ENCODE measurements around the gene ZNF444.

Gene ZNF444

DNA sequence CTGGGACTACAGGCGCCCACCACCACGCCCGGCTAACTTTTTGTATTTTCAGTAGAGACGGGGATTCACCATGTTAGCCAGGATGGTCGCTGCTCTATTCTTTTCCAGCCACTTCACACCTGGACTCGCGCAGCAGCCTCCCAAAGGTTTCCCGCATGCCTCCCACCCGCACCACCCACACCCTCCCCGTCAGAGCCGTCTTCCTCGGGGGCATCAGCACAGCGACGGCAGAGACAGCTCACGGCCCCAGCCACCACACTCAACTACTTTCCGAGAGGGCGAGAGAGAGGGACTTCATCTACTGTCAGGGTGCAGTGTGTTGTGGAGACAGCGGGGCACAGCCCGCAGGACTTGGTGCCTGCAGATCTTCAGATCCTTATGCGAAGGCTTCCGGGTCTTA, 25.6 kb upstream of the ZNF444 start:
- Histone ChIP-seq H3K9me3 (ENCODE audit: control insufficient read depth, low read length) (no peaks in the 10 kb centered on the region), H3K36me3 (ENCODE audit: control insufficient read depth, insufficient read depth, low read length) (no peaks in the 10 kb centered on the region), H3K4me1 (ENCODE audit: control insufficient read depth, insufficient read depth, low read length, poor library complexity, severe bottlenecking) (peaks cover 17% of the 10 kb centered on the region), H3K27ac (ENCODE audit: insufficient read depth, low read length, poor library complexity, severe bottlenecking) (no peak overlapping the region), H3K27me3 (replicated peaks; ENCODE audit: control insufficient read depth, insufficient read depth, low read length, poor library complexity, severe bottlenecking) (no peaks in the 10 kb centered on the region), H3K4me3 (ENCODE audit: insufficient read depth, low read depth, low read length, poor library complexity, severe bottlenecking) (no peak overlapping the region)
- DNase-seq, result no peak

DNA sequence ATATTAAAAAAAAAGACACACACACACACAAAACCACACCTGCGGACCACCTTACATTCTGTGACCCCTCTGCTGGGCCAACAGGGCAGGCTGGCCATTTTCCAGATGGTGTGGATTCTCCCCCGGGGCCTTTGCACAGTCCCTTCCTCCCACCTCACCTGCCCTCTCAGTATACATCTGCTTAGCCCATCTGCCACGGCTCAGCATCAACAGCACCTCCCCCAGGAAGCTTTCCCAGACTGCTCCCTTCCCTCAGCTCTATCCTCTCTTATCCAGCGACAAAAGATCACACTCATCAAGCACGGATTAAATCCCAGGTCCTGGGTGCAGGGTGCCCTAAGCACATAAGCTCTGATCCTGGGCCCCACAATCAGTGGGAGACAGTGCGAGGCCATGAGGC, 24.5 kb upstream of the ZNF444 start:
- H3K9me3 ChIP-seq (ENCODE audit: control insufficient read depth, low read length), result no peaks in the 10 kb centered on the region
- no peak overlapping the region for H3K27ac ChIP-seq (ENCODE audit: insufficient read depth, low read length, poor library complexity, severe bottlenecking)
- peaks cover 20% of the 10 kb centered on the region for H3K4me1 ChIP-seq (ENCODE audit: control insufficient read depth, insufficient read depth, low read length, poor library complexity, severe bottlenecking)

DNA sequence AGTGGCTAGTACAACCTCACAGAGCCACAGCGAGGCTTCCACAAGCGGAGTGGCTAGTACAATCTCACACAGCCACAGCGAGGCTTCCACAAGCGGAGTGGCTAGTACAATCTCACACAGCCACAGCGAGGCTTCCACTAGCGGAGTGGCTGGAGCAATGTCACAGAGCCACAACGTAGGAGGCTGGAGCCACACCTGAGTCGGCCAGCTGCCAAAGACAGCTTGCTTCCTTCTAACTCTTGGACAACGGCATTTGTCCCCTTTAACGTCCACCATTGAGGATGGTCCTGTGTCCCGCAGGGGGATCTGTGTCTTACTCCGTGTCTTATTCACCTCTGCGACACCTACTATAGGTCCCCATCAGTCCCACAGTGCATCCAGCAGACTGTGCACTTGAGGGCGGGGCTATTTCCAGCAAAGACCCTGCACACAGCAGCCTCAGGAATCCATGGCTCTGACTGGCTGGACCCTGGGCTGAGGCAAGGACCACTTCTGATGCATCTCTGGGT, 23.7 kb upstream of the ZNF444 start:
- DNase-seq, result no peak
- no peaks in the 10 kb centered on the region for H3K36me3 ChIP-seq (ENCODE audit: control insufficient read depth, insufficient read depth, low read length)
- H3K27me3 ChIP-seq (replicated peaks; ENCODE audit: control insufficient read depth, insufficient read depth, low read length, poor library complexity, severe bottlenecking), result no peaks in the 10 kb centered on the region
- H3K27ac ChIP-seq (ENCODE audit: insufficient read depth, low read length, poor library complexity, severe bottlenecking), result no peak overlapping the region
- H3K4me3 ChIP-seq (ENCODE audit: insufficient read depth, low read depth, low read length, poor library complexity, severe bottlenecking), result no peak overlapping the region
- H3K9me3 ChIP-seq (ENCODE audit: control insufficient read depth, low read length), result no peaks in the 10 kb centered on the region
- H3K4me1 ChIP-seq (ENCODE audit: control insufficient read depth, insufficient read depth, low read length, poor library complexity, severe bottlenecking), result peaks cover 23% of the 10 kb centered on the region

More for the DNA sequence above, 24.5 kb upstream of the ZNF444 start:
- DNase-seq, result no peak
- Histone ChIP-seq H3K36me3 (ENCODE audit: control insufficient read depth, insufficient read depth, low read length) (no peaks in the 10 kb centered on the region), H3K4me3 (ENCODE audit: insufficient read depth, low read depth, low read length, poor library complexity, severe bottlenecking) (no peak overlapping the region), H3K27me3 (replicated peaks; ENCODE audit: control insufficient read depth, insufficient read depth, low read length, poor library complexity, severe bottlenecking) (no peaks in the 10 kb centered on the region)

DNA sequence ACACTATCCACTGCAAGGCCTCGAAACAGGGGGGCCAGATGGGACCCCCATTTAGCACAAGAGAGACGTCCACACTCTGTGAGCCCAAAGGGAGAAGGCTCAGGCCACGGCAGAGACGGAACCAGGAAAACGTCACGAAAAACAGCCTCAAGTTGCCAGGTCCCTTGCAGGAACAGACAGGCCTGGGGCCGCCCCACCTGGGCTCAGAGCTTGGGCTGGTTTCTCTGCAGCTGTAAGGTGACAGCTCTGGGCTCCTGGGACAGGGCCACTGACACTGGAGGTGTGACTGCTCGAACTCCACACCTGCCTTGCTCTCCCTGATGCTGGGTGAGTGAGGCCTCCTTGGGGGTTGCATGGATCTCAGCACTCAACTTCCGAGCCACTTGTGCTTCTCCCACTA, 23.2 kb upstream of the ZNF444 start:
- H3K27ac ChIP-seq (ENCODE audit: insufficient read depth, low read length, poor library complexity, severe bottlenecking), result no peak overlapping the region
- no peaks in the 10 kb centered on the region for H3K27me3 ChIP-seq (replicated peaks; ENCODE audit: control insufficient read depth, insufficient read depth, low read length, poor library complexity, severe bottlenecking)
- H3K9me3 ChIP-seq (ENCODE audit: control insufficient read depth, low read length), result no peaks in the 10 kb centered on the region
- DNase-seq, result no peak
- no peak overlapping the region for H3K4me3 ChIP-seq (ENCODE audit: insufficient read depth, low read depth, low read length, poor library complexity, severe bottlenecking)
- no peaks in the 10 kb centered on the region for H3K36me3 ChIP-seq (ENCODE audit: control insufficient read depth, insufficient read depth, low read length)
- peaks cover 23% of the 10 kb centered on the region for H3K4me1 ChIP-seq (ENCODE audit: control insufficient read depth, insufficient read depth, low read length, poor library complexity, severe bottlenecking)

DNA sequence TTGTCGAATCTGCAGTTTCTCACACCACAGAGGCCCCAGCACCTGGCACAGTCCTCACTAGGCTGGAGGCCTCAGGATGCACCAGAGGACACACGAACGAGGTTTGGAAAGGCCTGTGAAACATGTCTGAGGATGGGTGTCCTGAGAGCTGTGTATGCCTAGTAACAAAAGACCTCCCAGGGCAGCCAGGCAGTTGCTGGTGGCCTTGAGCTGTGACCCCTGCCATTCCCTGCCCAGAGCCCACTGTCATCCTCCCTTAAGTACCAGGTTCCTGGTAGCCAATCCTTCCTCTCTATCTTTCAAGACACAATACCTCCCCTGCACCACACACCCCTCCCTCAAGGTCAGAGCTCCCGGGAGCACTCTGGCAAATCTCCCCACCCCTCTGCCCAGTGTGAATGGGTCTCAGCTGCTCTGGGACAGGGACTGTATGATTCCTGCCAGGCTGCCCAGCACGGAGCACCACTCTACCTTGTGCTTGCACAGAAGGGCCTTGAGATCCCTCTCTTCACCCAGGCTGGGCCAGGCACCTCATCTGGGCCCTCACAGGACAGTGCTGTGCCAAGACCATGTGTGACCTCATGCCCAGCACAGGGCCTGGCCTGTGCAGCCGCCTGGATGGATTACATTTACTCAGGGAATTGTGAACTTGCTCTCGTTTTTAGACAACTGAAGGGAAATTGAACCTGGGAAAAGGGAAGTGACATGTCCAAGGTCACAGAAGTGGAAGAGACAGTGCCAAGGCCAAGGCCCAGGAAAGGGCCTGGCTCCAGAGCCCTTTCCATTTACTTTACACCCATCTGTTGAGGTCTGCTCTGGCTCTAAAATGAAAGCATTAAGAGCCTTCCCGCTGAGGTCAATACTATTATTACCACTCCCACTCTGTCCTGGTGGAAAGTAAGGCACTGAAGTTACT, 22.2 kb upstream of the ZNF444 start:
- Histone ChIP-seq H3K27ac (ENCODE audit: insufficient read depth, low read length, poor library complexity, severe bottlenecking) (no peak overlapping the region), H3K4me3 (ENCODE audit: insufficient read depth, low read depth, low read length, poor library complexity, severe bottlenecking) (no peak overlapping the region), H3K4me1 (ENCODE audit: control insufficient read depth, insufficient read depth, low read length, poor library complexity, severe bottlenecking) (peaks cover 23% of the 10 kb centered on the region), H3K9me3 (ENCODE audit: control insufficient read depth, low read length) (no peaks in the 10 kb centered on the region), H3K27me3 (replicated peaks; ENCODE audit: control insufficient read depth, insufficient read depth, low read length, poor library complexity, severe bottlenecking) (no peaks in the 10 kb centered on the region), H3K36me3 (ENCODE audit: control insufficient read depth, insufficient read depth, low read length) (no peaks in the 10 kb centered on the region)
- DNase-seq, result no peak

DNA sequence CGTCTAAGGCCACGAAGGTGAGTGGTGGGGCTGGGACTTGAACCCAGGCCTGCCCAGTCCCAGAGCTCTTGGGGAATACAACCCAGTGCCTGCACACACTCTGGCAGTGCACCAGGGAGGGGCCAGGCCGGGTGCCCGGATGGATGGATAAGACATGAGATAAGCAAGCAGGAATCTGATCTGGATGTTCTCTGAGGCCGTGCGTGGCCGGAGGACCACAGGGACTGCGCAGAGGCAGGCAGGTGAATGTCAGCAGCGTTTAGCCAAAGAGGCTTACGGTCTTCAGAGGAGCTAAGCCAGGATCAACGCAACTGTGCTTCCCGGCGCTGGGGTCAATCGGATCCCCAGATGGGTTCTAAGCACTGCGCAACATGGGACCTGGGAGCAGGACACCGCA, 21.5 kb upstream of the ZNF444 start:
- H3K36me3 ChIP-seq (ENCODE audit: control insufficient read depth, insufficient read depth, low read length), result no peaks in the 10 kb centered on the region
- no peak for DNase-seq

DNA sequence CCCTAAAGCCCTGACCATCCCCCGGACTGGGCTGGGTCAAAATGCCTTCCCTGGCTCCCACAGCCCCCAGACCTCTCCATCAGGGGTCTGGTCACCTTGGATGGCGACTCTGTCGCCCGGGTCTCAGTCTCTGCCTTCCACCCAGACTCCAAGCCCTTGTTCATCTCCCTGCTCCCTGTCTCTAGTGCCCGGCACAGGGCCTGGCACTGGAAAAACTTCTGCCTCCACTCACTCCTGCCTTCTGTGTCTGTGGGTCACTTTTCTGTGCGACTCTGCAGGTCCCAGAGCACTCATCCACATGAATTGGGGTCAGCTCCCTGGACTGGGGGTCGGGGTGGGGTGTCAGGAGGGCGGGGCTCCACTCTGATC, 21.1 kb upstream of the ZNF444 start:
- Histone ChIP-seq H3K36me3 (ENCODE audit: control insufficient read depth, insufficient read depth, low read length) (no peaks in the 10 kb centered on the region), H3K9me3 (ENCODE audit: control insufficient read depth, low read length) (no peaks in the 10 kb centered on the region), H3K27me3 (replicated peaks; ENCODE audit: control insufficient read depth, insufficient read depth, low read length, poor library complexity, severe bottlenecking) (no peaks in the 10 kb centered on the region), H3K27ac (ENCODE audit: insufficient read depth, low read length, poor library complexity, severe bottlenecking) (peak overlapping the region; percentile 78), H3K4me3 (ENCODE audit: insufficient read depth, low read depth, low read length, poor library complexity, severe bottlenecking) (peak overlapping the region; percentile 56), H3K4me1 (ENCODE audit: control insufficient read depth, insufficient read depth, low read length, poor library complexity, severe bottlenecking) (peaks cover 23% of the 10 kb centered on the region)
- no peak for DNase-seq

More for the DNA sequence above, 21.5 kb upstream of the ZNF444 start:
- H3K4me3 ChIP-seq (ENCODE audit: insufficient read depth, low read depth, low read length, poor library complexity, severe bottlenecking), result no peak overlapping the region
- peak overlapping the region; percentile 78 for H3K27ac ChIP-seq (ENCODE audit: insufficient read depth, low read length, poor library complexity, severe bottlenecking)
- H3K9me3 ChIP-seq (ENCODE audit: control insufficient read depth, low read length), result no peaks in the 10 kb centered on the region
- H3K27me3 ChIP-seq (replicated peaks; ENCODE audit: control insufficient read depth, insufficient read depth, low read length, poor library complexity, severe bottlenecking), result no peaks in the 10 kb centered on the region
- peaks cover 23% of the 10 kb centered on the region for H3K4me1 ChIP-seq (ENCODE audit: control insufficient read depth, insufficient read depth, low read length, poor library complexity, severe bottlenecking)

DNA sequence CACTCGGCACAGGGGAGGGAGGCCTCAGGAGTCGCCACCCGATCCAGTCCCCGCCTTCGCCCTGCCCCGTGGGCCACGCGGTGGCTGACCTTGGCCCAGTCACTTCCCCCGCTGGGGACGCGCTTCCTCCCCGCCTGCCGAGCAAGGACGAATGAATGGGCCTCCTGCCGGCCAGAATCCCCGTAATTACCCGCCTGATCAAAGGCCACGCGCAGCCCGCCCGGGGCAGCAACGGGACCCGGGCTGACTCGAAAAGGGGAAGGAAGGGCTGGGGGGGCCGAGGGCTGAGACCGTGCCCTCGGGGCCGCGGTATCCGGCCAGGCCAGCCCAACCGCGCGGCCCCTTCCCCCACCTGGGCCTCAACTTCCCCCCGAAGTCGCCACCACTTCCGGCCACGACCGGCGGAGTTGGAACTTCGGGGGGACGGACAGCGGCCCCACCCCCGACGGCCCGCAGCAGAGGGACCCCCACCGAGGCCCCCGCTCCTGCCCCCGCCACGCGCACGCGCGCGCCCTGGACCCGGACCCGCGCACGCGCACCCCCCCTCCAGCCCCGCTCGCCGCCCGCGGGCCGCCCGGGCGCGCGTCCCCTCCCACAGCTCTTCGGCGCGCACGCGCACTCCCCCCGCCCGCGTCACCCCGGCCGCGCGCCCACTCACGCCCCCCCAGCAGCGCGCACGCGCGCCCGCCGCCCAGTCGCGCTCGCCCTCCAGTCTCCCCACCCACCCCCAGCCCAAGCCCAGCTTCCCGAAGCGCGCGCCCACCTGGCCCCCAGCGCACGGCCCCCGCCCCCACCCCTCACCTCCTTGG, 20.5 kb upstream of the ZNF444 start:
- Histone ChIP-seq H3K27ac (ENCODE audit: insufficient read depth, low read length, poor library complexity, severe bottlenecking) (peak overlapping the region; percentile 91), H3K4me1 (ENCODE audit: control insufficient read depth, insufficient read depth, low read length, poor library complexity, severe bottlenecking) (peaks cover 23% of the 10 kb centered on the region), H3K9me3 (ENCODE audit: control insufficient read depth, low read length) (no peaks in the 10 kb centered on the region), H3K36me3 (ENCODE audit: control insufficient read depth, insufficient read depth, low read length) (no peaks in the 10 kb centered on the region), H3K4me3 (ENCODE audit: insufficient read depth, low read depth, low read length, poor library complexity, severe bottlenecking) (peak overlapping the region; percentile 80), H3K27me3 (replicated peaks; ENCODE audit: control insufficient read depth, insufficient read depth, low read length, poor library complexity, severe bottlenecking) (no peaks in the 10 kb centered on the region)
- peak; percentile 63 to 77 (median 74) for DNase-seq

DNA sequence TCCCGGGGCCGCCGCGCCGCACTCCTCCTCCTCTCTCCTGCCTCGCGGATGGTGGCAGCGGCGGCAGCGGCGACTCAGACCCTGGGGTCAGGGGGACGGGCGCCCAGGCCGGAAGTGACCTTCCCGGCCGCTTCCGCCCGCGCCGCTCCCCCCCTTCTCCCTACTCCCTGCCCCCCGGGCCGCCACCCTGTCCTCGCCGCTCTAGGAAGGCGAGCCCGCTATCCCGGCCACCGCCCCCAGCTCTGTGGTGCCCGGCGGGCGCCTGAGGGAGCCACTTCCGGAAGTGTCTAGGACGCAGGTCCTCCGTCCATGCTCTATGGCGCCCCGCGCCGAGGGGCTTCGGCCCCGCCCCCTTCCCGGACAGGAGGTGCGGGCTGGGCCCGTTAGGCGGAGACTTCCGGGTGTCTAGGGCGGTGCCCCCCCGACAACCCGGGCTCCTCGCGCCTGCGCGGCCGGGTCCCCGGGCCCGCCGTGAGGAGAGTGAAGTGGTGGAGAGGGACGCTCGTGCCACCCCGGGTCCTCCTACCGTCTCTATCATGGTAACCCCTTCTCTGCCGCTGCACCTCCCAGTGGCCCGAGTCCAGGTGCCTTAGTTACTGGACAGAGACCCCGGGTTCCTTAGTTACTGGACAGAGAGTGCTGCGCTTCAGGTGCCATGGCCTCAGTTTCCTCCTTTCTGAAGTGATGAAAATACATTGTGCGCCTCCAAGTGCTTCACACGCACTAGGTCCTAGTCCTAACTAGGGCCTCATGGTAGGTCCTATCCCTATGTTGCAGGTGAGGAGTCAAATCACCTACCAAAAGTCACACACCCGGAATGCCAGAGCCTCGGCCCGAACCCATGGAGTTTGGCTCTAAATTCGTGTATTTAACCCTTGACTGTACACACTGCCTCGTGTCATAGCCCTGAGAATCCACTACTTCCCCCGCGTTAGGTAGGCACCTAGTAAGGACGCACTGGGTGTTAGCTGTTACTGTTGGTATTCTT, 19.6 kb upstream of the ZNF444 start, which contains the start of gene ZNF787:
Gene ZNF787, minus strand, starts transcription at position 116 of the 988 bp plus-strand sequence. CDS start 18,078 bp downstream, outside the sequence.
- H3K27me3 ChIP-seq (replicated peaks; ENCODE audit: control insufficient read depth, insufficient read depth, low read length, poor library complexity, severe bottlenecking), result no peaks in the 10 kb centered on the region
- H3K4me1 ChIP-seq (ENCODE audit: control insufficient read depth, insufficient read depth, low read length, poor library complexity, severe bottlenecking), result peaks cover 23% of the 10 kb centered on the region
- H3K9me3 ChIP-seq (ENCODE audit: control insufficient read depth, low read length), result no peaks in the 10 kb centered on the region
- H3K4me3 ChIP-seq (ENCODE audit: insufficient read depth, low read depth, low read length, poor library complexity, severe bottlenecking), result peak within 1 kb of the TSS; percentile 80
- H3K27ac ChIP-seq (ENCODE audit: insufficient read depth, low read length, poor library complexity, severe bottlenecking), result peak within 1 kb of the TSS; percentile 91
- no peaks in the 10 kb centered on the region for H3K36me3 ChIP-seq (ENCODE audit: control insufficient read depth, insufficient read depth, low read length)
- DNase-seq, result peak; percentile 92 to 94 (median 94)

All from effector memory CD4-positive, alpha-beta T cell (primary cell).